Measurements from ENCODE around the gene PODXL.

Gene PODXL

DNA sequence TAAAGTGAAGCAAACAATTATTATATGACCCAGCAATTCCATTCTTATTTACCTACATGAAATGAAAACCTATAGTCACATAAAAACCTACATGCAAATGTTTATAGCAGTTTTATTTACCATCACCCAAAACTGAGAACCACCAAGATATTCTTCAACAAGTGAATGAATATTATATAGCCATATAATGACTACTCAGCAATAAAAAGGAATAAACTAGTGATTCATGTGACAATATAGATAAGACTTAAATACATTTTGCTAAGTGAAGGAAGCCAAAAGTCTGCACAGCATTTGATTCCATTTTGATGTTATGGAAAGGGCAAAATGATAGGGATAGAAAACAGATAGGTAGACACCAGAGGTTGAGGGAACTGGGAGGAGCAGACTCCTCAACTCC lies 31.7 kb downstream of the PODXL start:
- Histone ChIP-seq H3K79me2 (ENCODE audit: low read length) (peaks cover 5% of the 10 kb centered on the region; the same call in 1 of the 2 replicates), H4K20me1 (ENCODE audit: insufficient read depth, low read length) (no peaks in the 10 kb centered on the region), H3F3A (ENCODE audit: insufficient read depth, low read length) (peaks cover 17% of the 10 kb centered on the region)

DNA sequence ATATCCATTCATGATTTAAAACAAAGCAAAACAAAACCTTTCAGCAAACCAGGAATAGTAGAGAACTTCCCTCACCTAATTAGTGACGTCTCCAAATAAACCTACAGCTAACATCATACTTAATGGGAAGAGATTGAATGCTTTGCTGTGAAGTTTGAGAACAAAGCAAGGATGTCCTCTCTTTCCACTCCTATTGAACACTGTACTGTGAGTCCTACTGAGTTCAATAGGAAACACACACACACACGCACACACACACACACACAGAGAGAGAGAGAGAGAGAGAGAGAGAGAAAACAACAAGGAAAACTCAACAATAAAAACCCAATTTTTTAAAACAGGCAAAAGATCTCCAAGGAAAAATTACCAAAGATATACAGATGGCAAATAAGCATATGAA lies 32.3 kb downstream of the PODXL start:
- Histone ChIP-seq H3K9me2 (replicated peaks; ENCODE audit: insufficient read depth, low read length) (no peaks in the 10 kb centered on the region), H3K79me2 (ENCODE audit: low read length) (peaks cover 5% of the 10 kb centered on the region; the same call in 1 of the 2 replicates), H3F3A (ENCODE audit: insufficient read depth, low read length) (peaks cover 17% of the 10 kb centered on the region), H3K27me3 (replicated peaks; ENCODE audit: insufficient read depth, low read length) (no peaks in the 10 kb centered on the region), H4K20me1 (ENCODE audit: insufficient read depth, low read length) (no peaks in the 10 kb centered on the region), H3K9me3 (replicated peaks; ENCODE audit: insufficient read depth, low read length) (no peaks in the 10 kb centered on the region), H3K27ac (ENCODE audit: low read length) (no peak overlapping the region), H3K4me2 (ENCODE audit: low read depth, low read length) (no peak overlapping the region), H3K9ac (ENCODE audit: low read length) (no peak overlapping the region), H3K4me1 (ENCODE audit: low read length) (peaks cover 22% of the 10 kb centered on the region), H3K4me3 (ENCODE audit: low read length) (no peak overlapping the region), H2AFZ (ENCODE audit: low read length) (no peak overlapping the region), H3K36me3 (replicated peaks; ENCODE audit: insufficient read depth, low read length) (no peaks in the 10 kb centered on the region)
- TF ChIP-seq EZH2 (optimal IDR thresholded peaks at IDR 0.05; ENCODE audit: low read depth, low read length) = no peak
- no peak for TF ChIP-seq CTCF (IDR thresholded peaks at IDR 0.05; ENCODE audit: low read length)
- no peak for TF ChIP-seq EZH2phosphoT487 (IDR thresholded peaks at IDR 0.05; ENCODE audit: low read length)
- no peak for DNase-seq

More for the DNA sequence above, 31.7 kb downstream of the PODXL start:
- H3K9me2 ChIP-seq (replicated peaks; ENCODE audit: insufficient read depth, low read length) = no peaks in the 10 kb centered on the region
- TF ChIP-seq CTCF (IDR thresholded peaks at IDR 0.05; ENCODE audit: low read length) = no peak
- H3K9ac ChIP-seq (ENCODE audit: low read length) = no peak overlapping the region
- no peaks in the 10 kb centered on the region for H3K36me3 ChIP-seq (replicated peaks; ENCODE audit: insufficient read depth, low read length)
- H3K27me3 ChIP-seq (replicated peaks; ENCODE audit: insufficient read depth, low read length) = no peaks in the 10 kb centered on the region
- H3K27ac ChIP-seq (ENCODE audit: low read length) = no peak overlapping the region
- H3K4me2 ChIP-seq (ENCODE audit: low read depth, low read length) = no peak overlapping the region
- H3K4me3 ChIP-seq (ENCODE audit: low read length) = no peak overlapping the region
- peaks cover 22% of the 10 kb centered on the region for H3K4me1 ChIP-seq (ENCODE audit: low read length)
- no peak for DNase-seq
- H3K9me3 ChIP-seq (replicated peaks; ENCODE audit: insufficient read depth, low read length) = no peaks in the 10 kb centered on the region
- H2AFZ ChIP-seq (ENCODE audit: low read length) = no peak overlapping the region

DNA sequence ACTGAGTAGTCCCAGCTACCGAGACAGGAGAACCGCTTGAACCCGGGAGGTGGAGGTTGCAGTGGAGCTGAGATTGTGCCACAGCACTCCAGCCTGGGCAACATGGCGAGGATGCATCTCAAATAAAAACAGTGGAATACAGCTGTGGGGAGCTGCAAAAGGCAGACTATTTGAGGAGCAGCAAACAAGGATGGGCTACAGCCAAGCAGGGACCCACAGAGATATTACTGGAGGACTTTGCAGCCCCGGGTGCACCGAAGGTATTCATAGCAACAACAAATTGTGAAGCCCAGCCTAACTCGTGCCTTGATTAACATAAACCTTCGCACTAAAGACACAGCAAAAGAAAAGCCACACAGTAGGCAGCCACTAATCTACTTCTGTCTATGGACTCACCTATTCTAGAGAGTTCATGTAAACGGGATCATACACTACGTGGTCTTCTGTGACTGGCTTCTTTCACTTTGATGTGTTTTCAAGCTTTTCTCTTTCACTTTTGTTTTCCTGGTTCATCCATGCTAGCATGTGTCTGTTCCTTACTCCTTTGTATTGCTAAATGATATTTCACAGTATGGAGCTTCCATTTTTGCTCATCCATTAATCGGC lies 34.0 kb downstream of the PODXL start:
- Histone ChIP-seq H3K79me2 (ENCODE audit: low read length) (peaks cover 5% of the 10 kb centered on the region; the same call in 1 of the 2 replicates), H4K20me1 (ENCODE audit: insufficient read depth, low read length) (no peaks in the 10 kb centered on the region), H3K4me3 (ENCODE audit: low read length) (peak overlapping the region; percentile 56), H3K9ac (ENCODE audit: low read length) (peak overlapping the region; percentile 55; the same call in 1 of the 2 replicates), H3K27ac (ENCODE audit: low read length) (peak overlapping the region; percentile 47; the same call in 1 of the 2 replicates), H3F3A (ENCODE audit: insufficient read depth, low read length) (peaks cover 6% of the 10 kb centered on the region), H3K9me3 (replicated peaks; ENCODE audit: insufficient read depth, low read length) (no peaks in the 10 kb centered on the region), H3K4me1 (ENCODE audit: low read length) (peaks cover 10% of the 10 kb centered on the region), H2AFZ (ENCODE audit: low read length) (peak overlapping the region; percentile 72), H3K9me2 (replicated peaks; ENCODE audit: insufficient read depth, low read length) (no peaks in the 10 kb centered on the region), H3K4me2 (ENCODE audit: low read depth, low read length) (peak overlapping the region; percentile 64), H3K27me3 (replicated peaks; ENCODE audit: insufficient read depth, low read length) (no peaks in the 10 kb centered on the region), H3K36me3 (replicated peaks; ENCODE audit: insufficient read depth, low read length) (no peaks in the 10 kb centered on the region)
- TF ChIP-seq CTCF (IDR thresholded peaks at IDR 0.05; ENCODE audit: low read length) (no peak), EZH2phosphoT487 (IDR thresholded peaks at IDR 0.05; ENCODE audit: low read length) (no peak), EZH2 (optimal IDR thresholded peaks at IDR 0.05; ENCODE audit: low read depth, low read length) (no peak)
- DNase-seq = peak; percentile 89

Measured in MM.1S (cell line).